Liver (tissue), 9 donors: ENCODE data around the gene NBEA. TPM values are rescaled to one million over a fixed set of nuclear protein-coding genes. Genes with fewer than 3 reads are reported as not detected.

ENCODE experiments used
- DNase-seq: peaks from one replicate; pipeline ENCODE4 v3.0.0-alpha.2; 2017; ENCODE audit warnings: low spot score
- H3K27ac ChIP-seq, 2 donors: one replicate each; pipeline ENCODE4 v1.7.0; 2013; ENCODE audit warnings: inconsistent platforms in 2 of 2, low read length in 2 of 2, control low read depth in 1 of 2, low read depth in 1 of 2, mild to moderate bottlenecking in 1 of 2
- H3K27me3 ChIP-seq, 4 donors: one replicate each; pipeline versions ENCODE4 v1.6.1 to v1.7.0; 2013; ENCODE audit warnings: low read length in 3 of 4, inconsistent platforms in 1 of 4, mild to moderate bottlenecking in 1 of 4, moderate library complexity in 1 of 4; ENCODE audit not compliant: control insufficient read depth in 4 of 4, insufficient read depth in 4 of 4
- H3K36me3 ChIP-seq, 4 donors: one replicate each; pipeline versions ENCODE4 v1.6.1 to v1.7.0; 2013; ENCODE audit warnings: low read length in 3 of 4, mild to moderate bottlenecking in 3 of 4, low read depth in 1 of 4, moderate library complexity in 1 of 4; ENCODE audit not compliant: control insufficient read depth in 4 of 4, insufficient read depth in 3 of 4
- H3K4me1 ChIP-seq, 4 donors: one replicate each; pipeline versions ENCODE4 v1.6.1 to v1.7.0; 2013; ENCODE audit warnings: low read length in 3 of 4, mild to moderate bottlenecking in 3 of 4, moderate library complexity in 1 of 4; ENCODE audit not compliant: control insufficient read depth in 4 of 4, insufficient read depth in 4 of 4
- H3K4me3 ChIP-seq, 3 donors: one replicate each; pipeline versions ENCODE4 v1.6.1 to v1.7.0; 2013; ENCODE audit warnings: low read length in 3 of 3, control low read depth in 1 of 3, low read depth in 1 of 3, mild to moderate bottlenecking in 1 of 3
- H3K9ac ChIP-seq, 2 donors: one replicate each; pipeline ENCODE4 v1.7.0; 2013; ENCODE audit warnings: low read length in 2 of 2, mild to moderate bottlenecking in 2 of 2, moderate library complexity in 2 of 2, control low read depth in 1 of 2, low read depth in 1 of 2
- H3K9me3 ChIP-seq, 4 donors: one replicate each; pipeline versions ENCODE4 v1.6.1 to v1.7.0; 2013; ENCODE audit warnings: low read length in 3 of 4; ENCODE audit not compliant: control insufficient read depth in 4 of 4
- ATF3 ChIP-seq: IDR thresholded peaks from 2 replicates; pipeline ENCODE4 v1.6.1; 2016; ENCODE audit warnings: antibody characterized with exemption
- EGR1 ChIP-seq, 2 donors: IDR thresholded peaks; 2 replicates each; pipeline ENCODE4 v1.6.1; 2016 to 2018; ENCODE audit warnings: antibody characterized with exemption in 2 of 2, low read depth in 2 of 2
- FOXA1 ChIP-seq: IDR thresholded peaks from 2 replicates; pipeline ENCODE4 v1.6.1; 2016; ENCODE audit warnings: antibody characterized with exemption
- FOXA2 ChIP-seq: IDR thresholded peaks from 2 replicates; pipeline ENCODE4 v1.6.1; 2016; ENCODE audit warnings: antibody characterized with exemption
- GABPA ChIP-seq, 2 donors: IDR thresholded peaks in 1 of 2; conservative IDR thresholded peaks in 1 of 2; 2 replicates each; pipeline ENCODE4 v1.6.1; 2016; ENCODE audit warnings: antibody characterized with exemption in 2 of 2, mild to moderate bottlenecking in 1 of 2, moderate library complexity in 1 of 2
- HNF4G ChIP-seq: IDR thresholded peaks from 2 replicates; pipeline ENCODE4 v1.6.1; 2016; ENCODE audit warnings: antibody characterized with exemption
- JUND ChIP-seq, 2 donors: IDR thresholded peaks; 2 replicates each; pipeline ENCODE4 v1.6.1; 2016; ENCODE audit warnings: antibody characterized with exemption in 2 of 2
- MAX ChIP-seq: IDR thresholded peaks from 2 replicates; pipeline ENCODE4 v1.6.1; 2016; ENCODE audit warnings: antibody characterized with exemption
- NR2F2 ChIP-seq: IDR thresholded peaks from 2 replicates; pipeline ENCODE4 v1.6.1; 2016; ENCODE audit warnings: antibody characterized with exemption
- RAD21 ChIP-seq, 2 donors: IDR thresholded peaks; 2 replicates each; pipeline ENCODE4 v1.6.1; 2016; ENCODE audit warnings: antibody characterized with exemption in 2 of 2, mild to moderate bottlenecking in 2 of 2
- REST ChIP-seq: IDR thresholded peaks from 2 replicates; pipeline ENCODE4 v1.6.1; 2016; ENCODE audit warnings: antibody characterized with exemption, mild to moderate bottlenecking
- RXRA ChIP-seq, 2 donors: IDR thresholded peaks; 2 replicates each; pipeline ENCODE4 v1.6.1; 2017 to 2018; ENCODE audit warnings: antibody characterized with exemption in 2 of 2, mild to moderate bottlenecking in 1 of 2
- SP1 ChIP-seq: IDR thresholded peaks from 2 replicates; pipeline ENCODE4 v1.6.1; 2018; ENCODE audit warnings: antibody characterized with exemption, mild to moderate bottlenecking
- TAF1 ChIP-seq: conservative IDR thresholded peaks from 2 replicates; pipeline ENCODE4 v1.6.1; 2016; ENCODE audit warnings: antibody characterized with exemption, mild to moderate bottlenecking
- YY1 ChIP-seq: IDR thresholded peaks from 2 replicates; pipeline ENCODE4 v1.6.1; 2016; ENCODE audit warnings: antibody characterized with exemption, mild to moderate bottlenecking
- ZBTB33 ChIP-seq: IDR thresholded peaks from 2 replicates; pipeline ENCODE4 v1.6.1; 2016; ENCODE audit warnings: antibody characterized with exemption
- WGBS: extraction: QIAGEN DNeasy Blood & Tissue Kit; methylation state at CpG from one replicate; pipeline ENCODE4 v1.1.7; 2013; 5-methylcytosine and 5-hydroxymethylcytosine counted together
- polyA plus RNA-seq, 2 donors: library from polyadenylated mRNA; stranded (reverse) in 1 of 2; unstranded in 1 of 2; fragments of 200-250 nt in 1 of 2; fragments of >200 nt in 1 of 2; fragmentation: Nextera tagmentation in 1 of 2; extraction: Ambion mirVana in 1 of 2; gene quantifications; one replicate each; pipeline versions ENCODE4 v1.2.1 to v1.2.3, GENCODE V29; 2013 to 2015
- total RNA-seq, 2 donors: library from RNA; depleted of rRNA; stranded (reverse); fragments of >200 nt; gene quantifications; one replicate each; pipeline ENCODE4 v1.2.3, GENCODE V29; 2014
- donor health status: healthy.
- donor health status: healthy.
- donor health status: healthy.
- donor health status: healthy.
- donor health status: healthy.

NBEA gene
- total and polyA plus RNA-seq, 4 donors: 0.24 to 3.5 (median 1.4) TPM

GRCh38 chr13:35136585-35136984 lies 194.5 kb downstream of the NBEA start:
- no peak for DNase-seq
- TF ChIP-seq SP1: no peak
- TF ChIP-seq RAD21 (IDR thresholded peaks at IDR 0.05): no peak
- TF ChIP-seq GABPA (IDR thresholded peaks at IDR 0.05 in 1 of 2, conservative IDR thresholded peaks at IDR 0.05 in 1 of 2): no peak
- no peak for TF ChIP-seq YY1
- no peak for TF ChIP-seq REST
- no peak for TF ChIP-seq FOXA2
- TF ChIP-seq ZBTB33: no peak
- no peak for TF ChIP-seq EGR1 (IDR thresholded peaks at IDR 0.05; ENCODE audit: low read depth in 2 of 2)
- no peak for TF ChIP-seq MAX
- no peak for TF ChIP-seq FOXA1
- no peak for TF ChIP-seq ATF3
- TF ChIP-seq JUND (IDR thresholded peaks at IDR 0.05): no peak
- TF ChIP-seq RXRA (IDR thresholded peaks at IDR 0.05): no peak
- WGBS: 61% methylated on average over 2 of the region's 2 CpGs

GRCh38 chr13:35139591-35139990 lies 197.5 kb downstream of the NBEA start:
- 66% methylated on average over 4 of the region's 4 CpGs for WGBS
- DNase-seq: no peak
- Histone ChIP-seq H3K4me1 (no peaks in the 10 kb centered on the region), H3K36me3 (no peaks in the 10 kb centered on the region), H3K9ac (no peak overlapping the region), H3K4me3 (no peak overlapping the region), H3K9me3 (no peaks in the 10 kb centered on the region), H3K27me3 (no peaks in the 10 kb centered on the region), H3K27ac (no peak overlapping the region)
- TF ChIP-seq TAF1 (no peak), HNF4G (no peak), JUND (IDR thresholded peaks at IDR 0.05) (no peak), FOXA1 (no peak), NR2F2 (no peak), RAD21 (IDR thresholded peaks at IDR 0.05) (no peak), FOXA2 (no peak)

More at GRCh38 chr13:35136585-35136984, 194.5 kb downstream of the NBEA start:
- Histone ChIP-seq H3K9ac (no peak overlapping the region), H3K4me3 (no peak overlapping the region), H3K4me1 (no peaks in the 10 kb centered on the region), H3K36me3 (no peaks in the 10 kb centered on the region), H3K27me3 (no peaks in the 10 kb centered on the region), H3K27ac (no peak overlapping the region), H3K9me3 (peaks cover 0 to 1% (median 0%) of the 10 kb centered on the region in 4 donors)
